Activated B cell treated with CpG ODN at 0.5 μM for 24 hours (primary cell): ENCODE measurements around the gene CAVIN3. TPM values are rescaled to one million over a fixed set of nuclear protein-coding genes. Genes with fewer than 3 reads are reported as not detected.
"Not testable (repeated sequence)": the region's sequence is repeated elsewhere in the genome, so short reads cannot be mapped to it uniquely, and the experiment has no call there.

ENCODE experiments used
- ATAC-seq: fragments of 200-7000 bp; cut with Tn5 transposase; one replicate; pipeline ENCODE4 v1.10.0; 2021; ENCODE audit warnings: low read depth, mild to moderate bottlenecking, moderate library complexity
- CTCF ChIA-PET: fragments of 350-600 bp; sonication (Branson Sonifier 250); formaldehyde crosslinking; loops from one replicate; lab custom pipeline; 2021; ENCODE audit warnings: antibody characterized with exemption; lab: Charles Lee
- POLR2A ChIA-PET: fragments of 350-600 bp; sonication (Branson Sonifier 250); formaldehyde crosslinking; loops from one replicate; lab custom pipeline; 2021; ENCODE audit warnings: antibody characterized with exemption; lab: Charles Lee
- DNase-seq: peaks from one replicate; pipeline ENCODE4 v3.0.0; 2022
- H3K27ac Mint-ChIP-seq: one replicate; pipeline ENCODE4 v1.8.0; 2020; ENCODE audit warnings: mixed read lengths
- H3K27me3 Mint-ChIP-seq: one replicate; pipeline ENCODE4 v1.8.0; 2021; ENCODE audit warnings: mixed read lengths
- H3K36me3 Mint-ChIP-seq: one replicate; pipeline ENCODE4 v1.8.0; 2021; ENCODE audit warnings: low read depth, mixed read lengths
- H3K4me1 Mint-ChIP-seq: one replicate; pipeline ENCODE4 v1.8.0; 2021; ENCODE audit warnings: mixed read lengths
- H3K4me3 Mint-ChIP-seq: one replicate; pipeline ENCODE4 v1.8.0; 2020; ENCODE audit warnings: mild to moderate bottlenecking, mixed read lengths
- H3K9me3 Mint-ChIP-seq: one replicate; pipeline ENCODE4 v1.8.0; 2020; ENCODE audit warnings: mixed read lengths
- intact Hi-C: fragments of 100-400 bp; cut with micrococcal nuclease; formaldehyde crosslinking; loops from one replicate; pipeline ENCODE4 v1.15.1; 2024
- total RNA-seq: library from RNA; stranded (reverse); gene quantifications from 2 replicates; pipeline ENCODE4 v1.2.3, GENCODE V29; 2022
- TF ChIP-seq, protein P1 (sequence below): fragments of 200-600 bp; IDR thresholded peaks from one replicate; pipeline ENCODE4 v1.8.0; 2022; ENCODE audit warnings: antibody characterized with exemption, mild to moderate bottlenecking

Gene CAVIN3
- total RNA-seq, 1 donor from 2014 or later = 0.55 TPM

GRCh38 chr11:6283453-6284023 is 36.8 kb downstream of the CAVIN3 start:
- Mint-ChIP-seq H3K27me3 (peaks cover 25% of the 10 kb centered on the region), H3K27ac (no peak overlapping the region), H3K36me3 (no peaks in the 10 kb centered on the region), H3K4me3 (no peak overlapping the region), H3K4me1 (no peaks in the 10 kb centered on the region), H3K9me3 (no peaks in the 10 kb centered on the region)
- CTCF ChIA-PET = no interaction called here
- POLR2A ChIA-PET = no interaction called here
- intact Hi-C loops = no loop called here
- ATAC-seq (no peak), DNase-seq (no peak)
- TF ChIP-seq, protein P1, sequence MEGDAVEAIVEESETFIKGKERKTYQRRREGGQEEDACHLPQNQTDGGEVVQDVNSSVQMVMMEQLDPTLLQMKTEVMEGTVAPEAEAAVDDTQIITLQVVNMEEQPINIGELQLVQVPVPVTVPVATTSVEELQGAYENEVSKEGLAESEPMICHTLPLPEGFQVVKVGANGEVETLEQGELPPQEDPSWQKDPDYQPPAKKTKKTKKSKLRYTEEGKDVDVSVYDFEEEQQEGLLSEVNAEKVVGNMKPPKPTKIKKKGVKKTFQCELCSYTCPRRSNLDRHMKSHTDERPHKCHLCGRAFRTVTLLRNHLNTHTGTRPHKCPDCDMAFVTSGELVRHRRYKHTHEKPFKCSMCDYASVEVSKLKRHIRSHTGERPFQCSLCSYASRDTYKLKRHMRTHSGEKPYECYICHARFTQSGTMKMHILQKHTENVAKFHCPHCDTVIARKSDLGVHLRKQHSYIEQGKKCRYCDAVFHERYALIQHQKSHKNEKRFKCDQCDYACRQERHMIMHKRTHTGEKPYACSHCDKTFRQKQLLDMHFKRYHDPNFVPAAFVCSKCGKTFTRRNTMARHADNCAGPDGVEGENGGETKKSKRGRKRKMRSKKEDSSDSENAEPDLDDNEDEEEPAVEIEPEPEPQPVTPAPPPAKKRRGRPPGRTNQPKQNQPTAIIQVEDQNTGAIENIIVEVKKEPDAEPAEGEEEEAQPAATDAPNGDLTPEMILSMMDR = no peak

DNA sequence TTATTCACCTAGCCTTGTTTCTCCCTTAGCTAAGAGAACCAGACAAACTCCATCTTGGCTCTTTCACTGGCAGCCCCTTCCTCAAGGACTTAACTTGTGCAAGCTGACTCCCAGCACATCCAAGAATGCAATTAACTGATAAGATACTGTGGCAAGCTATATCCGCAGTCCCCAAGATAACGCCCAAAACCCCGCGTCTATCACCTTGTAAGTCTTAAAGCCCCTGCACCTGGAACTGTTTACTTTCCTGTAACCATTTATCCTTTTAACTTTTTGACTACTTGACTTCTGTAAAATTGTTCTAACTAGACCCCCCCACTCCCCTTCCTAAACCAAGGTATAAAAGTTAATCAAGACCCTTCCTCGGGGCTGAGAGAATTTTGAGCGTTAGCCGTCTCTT is 39.5 kb downstream of the CAVIN3 start:
- H3K36me3 Mint-ChIP-seq, H3K9me3 Mint-ChIP-seq, H3K27ac Mint-ChIP-seq, H3K4me3 Mint-ChIP-seq, DNase-seq, ATAC-seq, CTCF ChIA-PET, H3K4me1 Mint-ChIP-seq, POLR2A ChIA-PET, intact Hi-C loops: not testable (repeated sequence)
- H3K27me3 Mint-ChIP-seq = peaks cover 29% of the 10 kb centered on the region

- Mint-ChIP-seq H3K27me3 (peaks cover 46% of the 10 kb centered on the region), H3K4me1 (no peaks in the 10 kb centered on the region), H3K4me3 (no peak overlapping the region), H3K9me3 (peaks cover 5% of the 10 kb centered on the region), H3K27ac (no peak overlapping the region), H3K36me3 (no peaks in the 10 kb centered on the region)
- ATAC-seq = no peak
- TF ChIP-seq, protein P1 = no peak
- CTCF ChIA-PET = no interaction called here
- DNase-seq = no peak
- intact Hi-C loops = no loop called here
- POLR2A ChIA-PET = no interaction called here
These were observed 47.1 kb downstream of the CAVIN3 start for GRCh38 chr11:6273188-6273587.

- no peaks in the 10 kb centered on the region for H3K4me1 Mint-ChIP-seq
- H3K9me3 Mint-ChIP-seq = peaks cover 4% of the 10 kb centered on the region
- ChIA-PET CTCF (no interaction called here), POLR2A (no interaction called here)
- DNase-seq = no peak
- ATAC-seq = no peak
- peaks cover 45% of the 10 kb centered on the region for H3K27me3 Mint-ChIP-seq
- no peaks in the 10 kb centered on the region for H3K36me3 Mint-ChIP-seq
- intact Hi-C loops = no loop called here
- TF ChIP-seq, protein P1 = no peak
- H3K27ac Mint-ChIP-seq = no peak overlapping the region
- no peak overlapping the region for H3K4me3 Mint-ChIP-seq
These were observed 48.7 kb downstream of the CAVIN3 start for GRCh38 chr11:6271598-6271997.

GRCh38 chr11:6270584-6271246 is 49.6 kb downstream of the CAVIN3 start:
- intact Hi-C loops = no loop called here
- no peak overlapping the region for H3K27ac Mint-ChIP-seq
- H3K9me3 Mint-ChIP-seq = no peaks in the 10 kb centered on the region
- H3K27me3 Mint-ChIP-seq = peaks cover 40% of the 10 kb centered on the region
- ATAC-seq (no peak), DNase-seq (no peak)
- H3K4me3 Mint-ChIP-seq = no peak overlapping the region
- TF ChIP-seq, protein P1 = no peak
- CTCF ChIA-PET = no interaction called here
- H3K4me1 Mint-ChIP-seq = no peaks in the 10 kb centered on the region
- no peaks in the 10 kb centered on the region for H3K36me3 Mint-ChIP-seq
- POLR2A ChIA-PET = no interaction called here
